Measurements from ENCODE around the gene CCDC122.

DNA sequence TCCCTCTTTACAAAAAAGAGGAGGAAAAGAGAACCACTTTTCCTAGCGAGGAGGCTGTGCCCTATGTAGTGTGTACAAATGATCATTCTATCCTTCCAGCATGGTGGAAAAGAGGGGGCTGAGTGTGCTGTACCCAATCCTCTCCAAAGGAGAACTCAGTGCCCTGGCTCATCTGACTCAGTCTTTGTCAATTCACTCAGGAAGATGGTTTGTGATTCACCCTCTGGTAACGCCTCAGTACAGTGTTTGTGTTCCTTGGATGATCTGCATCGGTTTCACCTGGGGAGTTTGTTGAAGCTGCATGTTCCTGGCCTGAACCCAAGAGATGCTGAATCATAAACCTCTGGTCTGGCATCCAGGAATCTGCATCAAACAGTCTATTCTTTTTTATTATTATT lies 74.5 kb downstream of the CCDC122 start:
- TF ChIP-seq, protein P1, sequence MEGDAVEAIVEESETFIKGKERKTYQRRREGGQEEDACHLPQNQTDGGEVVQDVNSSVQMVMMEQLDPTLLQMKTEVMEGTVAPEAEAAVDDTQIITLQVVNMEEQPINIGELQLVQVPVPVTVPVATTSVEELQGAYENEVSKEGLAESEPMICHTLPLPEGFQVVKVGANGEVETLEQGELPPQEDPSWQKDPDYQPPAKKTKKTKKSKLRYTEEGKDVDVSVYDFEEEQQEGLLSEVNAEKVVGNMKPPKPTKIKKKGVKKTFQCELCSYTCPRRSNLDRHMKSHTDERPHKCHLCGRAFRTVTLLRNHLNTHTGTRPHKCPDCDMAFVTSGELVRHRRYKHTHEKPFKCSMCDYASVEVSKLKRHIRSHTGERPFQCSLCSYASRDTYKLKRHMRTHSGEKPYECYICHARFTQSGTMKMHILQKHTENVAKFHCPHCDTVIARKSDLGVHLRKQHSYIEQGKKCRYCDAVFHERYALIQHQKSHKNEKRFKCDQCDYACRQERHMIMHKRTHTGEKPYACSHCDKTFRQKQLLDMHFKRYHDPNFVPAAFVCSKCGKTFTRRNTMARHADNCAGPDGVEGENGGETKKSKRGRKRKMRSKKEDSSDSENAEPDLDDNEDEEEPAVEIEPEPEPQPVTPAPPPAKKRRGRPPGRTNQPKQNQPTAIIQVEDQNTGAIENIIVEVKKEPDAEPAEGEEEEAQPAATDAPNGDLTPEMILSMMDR (IDR thresholded peaks at IDR 0.05; ENCODE audit: poor library complexity), result no peak
- no peak for TF ChIP-seq EZH2 (IDR thresholded peaks at IDR 0.05; ENCODE audit: borderline replicate concordance)
- TF ChIP-seq EZH2phosphoT487 (IDR thresholded peaks at IDR 0.05; ENCODE audit: low read depth, severe bottlenecking, unreplicated experiment), result no peak
